Measurements from ENCODE around the gene POLR2J.

POLR2J gene

GRCh38 chr7:102434039-102434486 is 44.7 kb downstream of the POLR2J start:
- no peak for DNase-seq

- DNase-seq, result peak; percentile 91
Measured at GRCh38 chr7:102433219-102434038, 45.3 kb downstream of the POLR2J start, which contains the start of gene ORAI2. ORAI2 (plus strand) TSS chr7:102433575; CDS start chr7:102438957, 5,382 bp downstream.

GRCh38 chr7:102432442-102433218 is 46.1 kb downstream of the POLR2J start:
- DNase-seq, result peak; percentile 46

GRCh38 chr7:102431617-102432298 is 47.0 kb downstream of the POLR2J start:
- peak; percentile 69 for DNase-seq

- no peak for DNase-seq
Measured at GRCh38 chr7:102429141-102429899, 49.4 kb downstream of the POLR2J start.

- DNase-seq, result no peak
Measured at GRCh38 chr7:102427019-102427405, 51.7 kb downstream of the POLR2J start.

GRCh38 chr7:102426268-102427018 is 52.3 kb downstream of the POLR2J start:
- peak; percentile 69 for DNase-seq

- DNase-seq, result peak; percentile 83
Measured at GRCh38 chr7:102425639-102426267, 53.0 kb downstream of the POLR2J start.

- no peak for DNase-seq
Measured at GRCh38 chr7:102424787-102425218, 53.9 kb downstream of the POLR2J start.

GRCh38 chr7:102424129-102424551 is 54.6 kb downstream of the POLR2J start:
- DNase-seq, result no peak

Measured in activated T-cell treated with anti-CD3 and anti-CD28 coated beads, Interleukin-2, amount 50 U/mL, for 1 hour (primary cell).